ENCODE results near the gene TNFRSF18.

TNFRSF18 gene

DNA sequence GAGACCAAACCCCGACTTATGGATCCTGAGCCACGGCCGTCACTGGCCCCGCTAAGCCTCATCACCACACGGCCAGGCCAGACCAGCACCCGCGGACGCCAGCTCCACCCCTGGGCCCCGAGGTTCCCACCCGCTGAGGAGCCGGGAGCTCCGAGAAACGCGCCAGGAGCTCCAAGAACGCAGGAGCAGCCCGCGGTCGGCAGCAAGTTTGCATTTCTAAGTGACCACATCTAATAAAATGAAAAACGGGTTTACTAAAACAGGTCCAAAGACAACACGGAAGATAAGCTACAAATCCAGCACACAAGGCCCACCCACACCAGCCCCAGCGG, 48.2 kb upstream of the TNFRSF18 start:
- TF ChIP-seq, protein P1, sequence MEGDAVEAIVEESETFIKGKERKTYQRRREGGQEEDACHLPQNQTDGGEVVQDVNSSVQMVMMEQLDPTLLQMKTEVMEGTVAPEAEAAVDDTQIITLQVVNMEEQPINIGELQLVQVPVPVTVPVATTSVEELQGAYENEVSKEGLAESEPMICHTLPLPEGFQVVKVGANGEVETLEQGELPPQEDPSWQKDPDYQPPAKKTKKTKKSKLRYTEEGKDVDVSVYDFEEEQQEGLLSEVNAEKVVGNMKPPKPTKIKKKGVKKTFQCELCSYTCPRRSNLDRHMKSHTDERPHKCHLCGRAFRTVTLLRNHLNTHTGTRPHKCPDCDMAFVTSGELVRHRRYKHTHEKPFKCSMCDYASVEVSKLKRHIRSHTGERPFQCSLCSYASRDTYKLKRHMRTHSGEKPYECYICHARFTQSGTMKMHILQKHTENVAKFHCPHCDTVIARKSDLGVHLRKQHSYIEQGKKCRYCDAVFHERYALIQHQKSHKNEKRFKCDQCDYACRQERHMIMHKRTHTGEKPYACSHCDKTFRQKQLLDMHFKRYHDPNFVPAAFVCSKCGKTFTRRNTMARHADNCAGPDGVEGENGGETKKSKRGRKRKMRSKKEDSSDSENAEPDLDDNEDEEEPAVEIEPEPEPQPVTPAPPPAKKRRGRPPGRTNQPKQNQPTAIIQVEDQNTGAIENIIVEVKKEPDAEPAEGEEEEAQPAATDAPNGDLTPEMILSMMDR (IDR thresholded peaks at IDR 0.05; ENCODE audit: low read length) = no peak
- no peak for TF ChIP-seq EZH2phosphoT487 (IDR thresholded peaks at IDR 0.05; ENCODE audit: low read length)
- TF ChIP-seq EZH2 (optimal IDR thresholded peaks at IDR 0.05; ENCODE audit: low read depth, low read length) = no peak
- Histone ChIP-seq H3K9me3 (replicated peaks; ENCODE audit: insufficient read depth, low read length) (no peaks in the 10 kb centered on the region), H3K9me2 (replicated peaks; ENCODE audit: insufficient read depth, low read length) (no peaks in the 10 kb centered on the region)

GRCh38 chr1:1253972-1254666, 47.7 kb upstream of the TNFRSF18 start:
- DNase-seq = no peak
- Histone ChIP-seq H3F3A (ENCODE audit: insufficient read depth, low read length) (no peaks in the 10 kb centered on the region), H3K9ac (ENCODE audit: low read length) (no peak overlapping the region), H2AFZ (ENCODE audit: low read length) (no peak overlapping the region), H3K27ac (ENCODE audit: low read length) (no peak overlapping the region), H3K4me3 (ENCODE audit: low read length) (no peak overlapping the region), H3K79me2 (ENCODE audit: low read length) (peaks cover 3% of the 10 kb centered on the region; the same call in 1 of the 2 replicates), H3K36me3 (replicated peaks; ENCODE audit: insufficient read depth, low read length) (0 out of 2 replicates have a peak, but pooled peaks cover 4% of the 10 kb centered on the region), H3K4me1 (ENCODE audit: low read length) (no peaks in the 10 kb centered on the region), H3K9me3 (replicated peaks; ENCODE audit: insufficient read depth, low read length) (no peaks in the 10 kb centered on the region), H4K20me1 (ENCODE audit: insufficient read depth, low read length) (no peaks in the 10 kb centered on the region), H3K9me2 (replicated peaks; ENCODE audit: insufficient read depth, low read length) (no peaks in the 10 kb centered on the region), H3K4me2 (ENCODE audit: low read depth, low read length) (no peak overlapping the region), H3K27me3 (replicated peaks; ENCODE audit: insufficient read depth, low read length) (no peaks in the 10 kb centered on the region)
- TF ChIP-seq EZH2phosphoT487 (IDR thresholded peaks at IDR 0.05; ENCODE audit: low read length) (no peak), EZH2 (optimal IDR thresholded peaks at IDR 0.05; ENCODE audit: low read depth, low read length) (no peak)
- TF ChIP-seq, protein P1 (IDR thresholded peaks at IDR 0.05; ENCODE audit: low read length) = no peak

More for the DNA sequence above, 48.2 kb upstream of the TNFRSF18 start:
- Histone ChIP-seq H2AFZ (ENCODE audit: low read length) (no peak overlapping the region), H3K4me1 (ENCODE audit: low read length) (no peaks in the 10 kb centered on the region), H3F3A (ENCODE audit: insufficient read depth, low read length) (no peaks in the 10 kb centered on the region), H3K36me3 (replicated peaks; ENCODE audit: insufficient read depth, low read length) (0 out of 2 replicates have a peak, but pooled peaks cover 4% of the 10 kb centered on the region), H3K27me3 (replicated peaks; ENCODE audit: insufficient read depth, low read length) (no peaks in the 10 kb centered on the region), H3K4me2 (ENCODE audit: low read depth, low read length) (no peak overlapping the region), H4K20me1 (ENCODE audit: insufficient read depth, low read length) (no peaks in the 10 kb centered on the region), H3K27ac (ENCODE audit: low read length) (no peak overlapping the region), H3K4me3 (ENCODE audit: low read length) (no peak overlapping the region), H3K79me2 (ENCODE audit: low read length) (peaks cover 3% of the 10 kb centered on the region; the same call in 1 of the 2 replicates), H3K9ac (ENCODE audit: low read length) (no peak overlapping the region)
- no peak for DNase-seq

DNA sequence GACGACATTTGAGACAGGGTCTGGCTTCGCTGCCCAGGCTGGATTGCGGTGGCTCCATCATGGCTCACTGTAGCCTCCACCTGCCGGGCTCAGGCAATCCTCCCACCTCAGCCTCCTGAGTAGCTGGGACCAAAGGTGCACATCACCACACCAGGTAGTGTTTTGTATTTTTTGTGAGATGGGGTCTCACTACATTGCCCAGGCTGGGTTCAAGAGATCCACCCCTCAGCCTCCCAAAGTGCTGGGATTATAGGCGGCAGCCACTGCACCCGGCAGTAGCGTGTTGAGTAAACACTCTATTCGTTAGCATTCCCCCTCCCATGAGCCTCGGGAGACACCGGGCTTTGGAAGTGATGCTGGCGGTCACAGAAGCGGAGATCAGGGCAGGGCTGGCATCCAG, 46.9 kb upstream of the TNFRSF18 start:
- DNase-seq = no peak
- Histone ChIP-seq H3K4me2 (ENCODE audit: low read depth, low read length) (no peak overlapping the region), H3F3A (ENCODE audit: insufficient read depth, low read length) (no peaks in the 10 kb centered on the region), H3K27me3 (replicated peaks; ENCODE audit: insufficient read depth, low read length) (no peaks in the 10 kb centered on the region), H2AFZ (ENCODE audit: low read length) (no peak overlapping the region), H3K36me3 (replicated peaks; ENCODE audit: insufficient read depth, low read length) (0 out of 2 replicates have a peak, but pooled peaks cover 4% of the 10 kb centered on the region), H3K4me1 (ENCODE audit: low read length) (no peaks in the 10 kb centered on the region), H3K27ac (ENCODE audit: low read length) (no peak overlapping the region), H3K9me2 (replicated peaks; ENCODE audit: insufficient read depth, low read length) (no peaks in the 10 kb centered on the region), H3K79me2 (ENCODE audit: low read length) (no peaks in the 10 kb centered on the region), H4K20me1 (ENCODE audit: insufficient read depth, low read length) (no peaks in the 10 kb centered on the region), H3K4me3 (ENCODE audit: low read length) (no peak overlapping the region), H3K9ac (ENCODE audit: low read length) (no peak overlapping the region), H3K9me3 (replicated peaks; ENCODE audit: insufficient read depth, low read length) (no peaks in the 10 kb centered on the region)
- TF ChIP-seq, protein P1 (IDR thresholded peaks at IDR 0.05; ENCODE audit: low read length) = no peak
- no peak for TF ChIP-seq EZH2 (optimal IDR thresholded peaks at IDR 0.05; ENCODE audit: low read depth, low read length)
- no peak for TF ChIP-seq EZH2phosphoT487 (IDR thresholded peaks at IDR 0.05; ENCODE audit: low read length)
